MM.1S (cell line): Measurements from ENCODE around the gene PPP4C.
"Not testable (repeated sequence)": the region's sequence is repeated elsewhere in the genome, so short reads cannot be mapped to it uniquely, and the experiment has no call there.

ENCODE experiments used
- DNase-seq: peaks from one replicate; pipeline ENCODE4 v3.0.0-alpha.2; 2015
- H2AFZ ChIP-seq: fragments of 300-600 bp; sonication (generic); 2 replicates; pipeline ENCODE4 v1.6.0; 2016; ENCODE audit warnings: antibody characterized with exemption, low read length
- H3F3A ChIP-seq: fragments of 300-600 bp; sonication (generic); 2 replicates; pipeline ENCODE4 v1.6.1; 2016; ENCODE audit warnings: mild to moderate bottlenecking, antibody characterized with exemption, low read length, moderate library complexity, mixed read lengths; ENCODE audit not compliant: insufficient read depth
- H3K27ac ChIP-seq: fragments of 300-600 bp; sonication (generic); 2 replicates; pipeline ENCODE4 v1.5.1; 2016; ENCODE audit warnings: mild to moderate bottlenecking, low read length
- H3K27me3 ChIP-seq: fragments of 300-600 bp; sonication (generic); replicated peaks from 2 replicates; pipeline ENCODE4 v1.6.0; 2016; ENCODE audit warnings: low read length; ENCODE audit not compliant: insufficient read depth
- H3K36me3 ChIP-seq: fragments of 300-600 bp; sonication (generic); replicated peaks from 2 replicates; pipeline ENCODE4 v1.6.1; 2016; ENCODE audit warnings: mild to moderate bottlenecking, low read length, mixed read lengths; ENCODE audit not compliant: insufficient read depth
- H3K4me1 ChIP-seq: fragments of 300-600 bp; sonication (generic); 2 replicates; pipeline ENCODE4 v1.6.1; 2016; ENCODE audit warnings: low read length, mixed read lengths
- H3K4me2 ChIP-seq: fragments of 300-600 bp; sonication (generic); 2 replicates; pipeline ENCODE4 v1.6.0; 2016; ENCODE audit warnings: low read depth, low read length
- H3K4me3 ChIP-seq: fragments of 300-600 bp; sonication (generic); 2 replicates; pipeline ENCODE4 v1.5.1; 2016; ENCODE audit warnings: low read length, mixed read lengths
- H3K79me2 ChIP-seq: fragments of 300-600 bp; sonication (generic); 2 replicates; pipeline ENCODE4 v1.6.1; 2016; ENCODE audit warnings: mixed run types, low read length, mixed read lengths
- H3K9ac ChIP-seq: fragments of 300-600 bp; sonication (generic); 2 replicates; pipeline ENCODE4 v1.6.1; 2016; ENCODE audit warnings: low read length, mixed read lengths
- H3K9me2 ChIP-seq: fragments of 300-600 bp; sonication (generic); replicated peaks from 2 replicates; pipeline ENCODE4 v1.6.1; 2016; ENCODE audit warnings: mild to moderate bottlenecking, low read length, mixed read lengths; ENCODE audit not compliant: insufficient read depth
- H3K9me3 ChIP-seq: fragments of 300-600 bp; sonication (generic); replicated peaks from 2 replicates; pipeline ENCODE4 v1.6.1; 2016; ENCODE audit warnings: mild to moderate bottlenecking, low read length, mixed read lengths; ENCODE audit not compliant: insufficient read depth
- H4K20me1 ChIP-seq: fragments of 300-600 bp; sonication (generic); 2 replicates; pipeline ENCODE4 v1.6.1; 2016; ENCODE audit warnings: mild to moderate bottlenecking, low read length, moderate library complexity, mixed read lengths; ENCODE audit not compliant: insufficient read depth
- EZH2 ChIP-seq: fragments of 300-600 bp; sonication (generic); optimal IDR thresholded peaks from 2 replicates; pipeline ENCODE3; 2017; ENCODE audit warnings: low read depth, mild to moderate bottlenecking, antibody characterized with exemption, low read length, mixed read lengths
- EZH2phosphoT487 ChIP-seq: fragments of 300-600 bp; sonication (generic); IDR thresholded peaks from 2 replicates; pipeline ENCODE4 v1.6.1; 2018; ENCODE audit warnings: antibody characterized with exemption, low read length
- TF ChIP-seq, protein P1 (sequence below): fragments of 300-600 bp; sonication (generic); IDR thresholded peaks from 2 replicates; pipeline ENCODE4 v1.5.1; 2016; ENCODE audit warnings: antibody characterized with exemption, low read length, mixed read lengths

Gene PPP4C

DNA sequence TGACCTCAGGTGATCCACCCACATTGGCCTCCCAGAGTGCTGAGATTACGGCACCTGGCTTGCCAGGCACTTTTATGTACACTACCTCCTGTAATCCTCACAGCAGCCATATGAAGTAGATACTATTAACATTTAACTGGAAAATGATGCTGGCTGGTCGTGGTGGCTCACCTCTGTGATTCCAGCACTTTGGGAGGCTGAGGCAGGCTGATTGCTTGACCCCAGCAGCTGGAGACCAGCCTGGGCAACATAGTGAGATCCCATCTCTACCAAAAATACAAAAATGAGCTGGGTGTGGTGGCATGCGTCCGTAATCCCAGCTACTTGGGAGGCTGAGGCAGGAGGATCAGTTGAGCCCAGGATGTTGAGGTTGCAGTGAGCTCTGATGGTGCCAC, 49.2 kb downstream of the PPP4C start:
- no peaks in the 10 kb centered on the region for H4K20me1 ChIP-seq
- no peak overlapping the region for H2AFZ ChIP-seq
- no peak overlapping the region for H3K4me3 ChIP-seq
- H3K9me2 ChIP-seq, result no peaks in the 10 kb centered on the region
- no peaks in the 10 kb centered on the region for H3K4me1 ChIP-seq
- no peak overlapping the region for H3K27ac ChIP-seq
- TF ChIP-seq EZH2 (no peak), EZH2phosphoT487 (no peak)
- TF ChIP-seq, protein P1, sequence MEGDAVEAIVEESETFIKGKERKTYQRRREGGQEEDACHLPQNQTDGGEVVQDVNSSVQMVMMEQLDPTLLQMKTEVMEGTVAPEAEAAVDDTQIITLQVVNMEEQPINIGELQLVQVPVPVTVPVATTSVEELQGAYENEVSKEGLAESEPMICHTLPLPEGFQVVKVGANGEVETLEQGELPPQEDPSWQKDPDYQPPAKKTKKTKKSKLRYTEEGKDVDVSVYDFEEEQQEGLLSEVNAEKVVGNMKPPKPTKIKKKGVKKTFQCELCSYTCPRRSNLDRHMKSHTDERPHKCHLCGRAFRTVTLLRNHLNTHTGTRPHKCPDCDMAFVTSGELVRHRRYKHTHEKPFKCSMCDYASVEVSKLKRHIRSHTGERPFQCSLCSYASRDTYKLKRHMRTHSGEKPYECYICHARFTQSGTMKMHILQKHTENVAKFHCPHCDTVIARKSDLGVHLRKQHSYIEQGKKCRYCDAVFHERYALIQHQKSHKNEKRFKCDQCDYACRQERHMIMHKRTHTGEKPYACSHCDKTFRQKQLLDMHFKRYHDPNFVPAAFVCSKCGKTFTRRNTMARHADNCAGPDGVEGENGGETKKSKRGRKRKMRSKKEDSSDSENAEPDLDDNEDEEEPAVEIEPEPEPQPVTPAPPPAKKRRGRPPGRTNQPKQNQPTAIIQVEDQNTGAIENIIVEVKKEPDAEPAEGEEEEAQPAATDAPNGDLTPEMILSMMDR, result no peak
- no peak for DNase-seq
- H3K9ac ChIP-seq, result no peak overlapping the region
- H3F3A ChIP-seq, result no peaks in the 10 kb centered on the region
- no peaks in the 10 kb centered on the region for H3K36me3 ChIP-seq
- H3K27me3 ChIP-seq, result no peaks in the 10 kb centered on the region
- peaks cover 17% of the 10 kb centered on the region for H3K79me2 ChIP-seq
- H3K4me2 ChIP-seq, result no peak overlapping the region
- H3K9me3 ChIP-seq, result no peaks in the 10 kb centered on the region

- H3K4me1 ChIP-seq, H3K4me2 ChIP-seq, H4K20me1 ChIP-seq, H3K9me2 ChIP-seq, H3K27me3 ChIP-seq, H3K4me3 ChIP-seq, H3K36me3 ChIP-seq, DNase-seq, H3K9me3 ChIP-seq, H3K9ac ChIP-seq, H2AFZ ChIP-seq, H3K27ac ChIP-seq, H3F3A ChIP-seq: not testable (repeated sequence)
- H3K79me2 ChIP-seq, result peaks cover 17% of the 10 kb centered on the region
These were observed 49.9 kb downstream of the PPP4C start for GRCh38 chr16:30125690-30126089.

DNA sequence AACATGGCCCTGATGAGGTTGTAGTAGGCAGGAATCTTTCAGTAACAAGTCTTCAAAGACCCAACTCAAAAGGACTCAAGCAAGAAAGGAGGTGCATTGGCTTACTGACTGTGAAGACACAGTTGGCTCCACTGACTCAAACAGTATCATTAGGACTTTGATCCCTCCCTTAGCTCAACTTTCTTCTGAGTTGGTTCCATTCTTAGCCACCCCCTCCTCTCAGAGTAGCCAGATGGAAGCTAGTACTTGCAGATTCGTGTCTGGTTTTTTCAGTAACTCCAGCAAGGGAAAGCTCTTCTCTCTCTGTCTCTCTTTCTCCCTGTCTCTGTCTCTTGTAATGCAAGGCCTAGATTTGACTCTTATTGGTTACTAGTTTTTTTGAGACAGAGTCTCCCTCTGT, 52.2 kb downstream of the PPP4C start:
- no peak overlapping the region for H3K4me2 ChIP-seq
- H3K79me2 ChIP-seq, result no peaks in the 10 kb centered on the region
- no peaks in the 10 kb centered on the region for H4K20me1 ChIP-seq
- H3K9ac ChIP-seq, result no peak overlapping the region
- no peak overlapping the region for H3K4me3 ChIP-seq
- DNase-seq, result no peak
- H3K9me2 ChIP-seq, result no peaks in the 10 kb centered on the region
- TF ChIP-seq EZH2 (no peak), EZH2phosphoT487 (no peak)
- TF ChIP-seq, protein P1, result no peak
- H3K9me3 ChIP-seq, result no peaks in the 10 kb centered on the region
- no peaks in the 10 kb centered on the region for H3F3A ChIP-seq
- no peaks in the 10 kb centered on the region for H3K27me3 ChIP-seq
- no peaks in the 10 kb centered on the region for H3K36me3 ChIP-seq
- no peaks in the 10 kb centered on the region for H3K4me1 ChIP-seq
- no peak overlapping the region for H3K27ac ChIP-seq
- no peak overlapping the region for H2AFZ ChIP-seq

DNA sequence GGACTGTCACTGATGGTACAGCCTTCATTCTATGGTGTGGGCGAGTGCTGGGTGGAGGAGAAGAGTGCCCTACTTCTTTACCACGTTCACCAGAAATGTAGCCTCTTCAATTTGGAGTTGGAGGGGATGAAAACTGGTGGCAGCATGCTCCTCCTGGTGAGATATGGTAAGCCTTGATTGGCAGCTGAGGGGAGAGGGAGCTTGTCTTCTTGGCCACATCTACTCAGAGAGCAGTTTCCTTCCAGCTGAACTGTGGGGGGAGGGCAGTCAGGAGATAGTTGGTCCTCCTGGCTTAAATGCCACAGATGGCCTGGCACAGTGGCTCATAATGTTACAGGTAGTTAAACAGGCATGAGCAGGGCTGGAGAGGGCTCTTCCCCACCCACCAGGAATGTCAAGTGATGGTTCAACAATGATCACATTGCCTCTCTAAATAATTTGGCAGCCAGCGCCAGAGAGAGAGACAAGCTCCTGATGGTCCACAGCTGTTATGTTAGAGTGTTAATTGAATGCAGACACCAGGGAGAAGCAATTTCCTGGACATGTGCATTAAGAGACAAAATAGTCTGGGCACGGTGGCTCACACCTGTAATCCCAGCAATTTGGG, 56.2 kb downstream of the PPP4C start:
- H3F3A ChIP-seq, result no peaks in the 10 kb centered on the region
- no peaks in the 10 kb centered on the region for H3K36me3 ChIP-seq
- H3K27me3 ChIP-seq, result no peaks in the 10 kb centered on the region
- no peak overlapping the region for H3K4me3 ChIP-seq
- no peaks in the 10 kb centered on the region for H3K9me2 ChIP-seq
- no peaks in the 10 kb centered on the region for H3K4me1 ChIP-seq
- H3K79me2 ChIP-seq, result no peaks in the 10 kb centered on the region
- H2AFZ ChIP-seq, result no peak overlapping the region
- TF ChIP-seq EZH2phosphoT487 (no peak), EZH2 (no peak)
- TF ChIP-seq, protein P1, result no peak
- no peak overlapping the region for H3K27ac ChIP-seq
- no peak overlapping the region for H3K4me2 ChIP-seq
- H3K9me3 ChIP-seq, result no peaks in the 10 kb centered on the region
- DNase-seq, result no peak
- H3K9ac ChIP-seq, result no peak overlapping the region
- H4K20me1 ChIP-seq, result no peaks in the 10 kb centered on the region
